ENCODE measurements around the gene GCG. TPM values are rescaled to one million over a fixed set of nuclear protein-coding genes. Genes with fewer than 3 reads are reported as not detected.

GCG gene
- total and polyA plus RNA-seq, 2 of the 8 experiments (the other 6 are each of a cell fraction or from before 2014, with no cell fraction given), result not detected

GRCh38 chr2:162155093-162155492 is 3.0 kb upstream of the GCG start:
- no peak for FAIRE-seq

More at GRCh38 chr2:162155093-162155492, 3.0 kb upstream of the GCG start:
- H3K36me3 ChIP-seq (ENCODE audit: control insufficient read depth in 2 of 4, insufficient read depth in 4 of 4, low read length in 3 of 4), result no peaks in the 10 kb centered on the region
- no peak overlapping the region for H4K91ac ChIP-seq (replicated peaks; ENCODE audit: insufficient read length, low read length)
- no peak overlapping the region for H3K56ac ChIP-seq (replicated peaks; ENCODE audit: insufficient read length, low read depth, low read length)
- no peaks in the 10 kb centered on the region for H3K23me2 ChIP-seq (ENCODE audit: low read depth, low read length)
- no peaks in the 10 kb centered on the region for H3K79me2 ChIP-seq (ENCODE audit: control insufficient read depth in 1 of 2, insufficient read depth in 2 of 2, low read length in 2 of 2)
- no peak for DNase-seq (ENCODE audit: low read depth in 1 of 2, low spot score in 2 of 2)
- H2BK5ac ChIP-seq (ENCODE audit: low read depth, low read length), result no peak overlapping the region
- H2BK15ac ChIP-seq (ENCODE audit: low read length), result no peak overlapping the region
- H3K9me3 ChIP-seq (ENCODE audit: insufficient read depth in 2 of 2, low read depth in 1 of 2, low read length in 1 of 2), result no peaks in the 10 kb centered on the region
- no peaks in the 10 kb centered on the region for H3K4me1 ChIP-seq (replicated peaks in 1 of 4; ENCODE audit: control insufficient read depth in 3 of 4, insufficient read depth in 4 of 4, low read length in 3 of 4)
- no peak overlapping the region for H3K4me3 ChIP-seq (ENCODE audit: extremely low read depth in 1 of 4, insufficient read depth in 2 of 4, low read depth in 3 of 4, low read length in 4 of 4)
- no peak overlapping the region for H2BK120ac ChIP-seq (replicated peaks; ENCODE audit: low read depth, low read length)
- H4K8ac ChIP-seq (ENCODE audit: extremely low read depth, insufficient read depth, low read length), result no peak overlapping the region
- no peaks in the 10 kb centered on the region for H3K79me1 ChIP-seq (ENCODE audit: low read depth, low read length)
- no peak overlapping the region for H2BK20ac ChIP-seq (ENCODE audit: low read length)
- no peak overlapping the region for H3K4me2 ChIP-seq (ENCODE audit: insufficient read depth in 1 of 2, low read depth in 2 of 2, low read length in 2 of 2)
- no peak overlapping the region for H4K5ac ChIP-seq (ENCODE audit: insufficient read length, low read depth, low read length)
- no peaks in the 10 kb centered on the region for H4K20me1 ChIP-seq (replicated peaks in 1 of 2; ENCODE audit: control insufficient read depth in 1 of 2, insufficient read depth in 2 of 2, low read length in 2 of 2)
- no peak overlapping the region for H3K9ac ChIP-seq (replicated peaks in 1 of 4; ENCODE audit: extremely low read depth in 1 of 4, low read depth in 3 of 4, low read length in 3 of 4)
- H2AK5ac ChIP-seq (ENCODE audit: low read depth, low read length), result no peak overlapping the region
- no peak overlapping the region for H3K14ac ChIP-seq (ENCODE audit: insufficient read length)
- H3K18ac ChIP-seq (ENCODE audit: extremely low read depth, low read length), result no peak overlapping the region
- no peak overlapping the region for H2AFZ ChIP-seq (ENCODE audit: low read length)
- H3K27me3 ChIP-seq (replicated peaks in 1 of 4; ENCODE audit: control insufficient read depth in 3 of 4, extremely low read depth in 1 of 4, insufficient read depth in 3 of 4, low read length in 3 of 4), result no peaks in the 10 kb centered on the region
- no peak overlapping the region for H3K4ac ChIP-seq (replicated peaks; ENCODE audit: insufficient read length, low read depth, low read length)
- WGBS, 2 experiments (ENCODE audit: extremely low coverage in 1 of 2, insufficient coverage in 1 of 2, insufficient read length in 1 of 2, insufficient replicate concordance in 2 of 2, low coverage in 1 of 2, low lambda C conversion rate in 2 of 2, missing lambda C conversion rate in 1 of 2), result 81% methylated on average over 3 of the region's 3 CpGs; no CpG with 5 or more reads in 1 of the 2 experiments
- CTCF ChIA-PET (ENCODE audit: partially characterized antibody), result interaction anchor here (0.5 to 7.7 kb wide), 28 partner anchors 9 to 933 kb away, joined by 3 to 117 read pairs (median 4); no protein-coding TSS in a partner anchor
- H2BK12ac ChIP-seq (ENCODE audit: low read depth, low read length), result no peak overlapping the region
- POLR2A ChIA-PET (ENCODE audit: partially characterized antibody), result no interaction called here
- H3K27ac ChIP-seq (ENCODE audit: low read depth, low read length), result no peak overlapping the region
- TF ChIP-seq CTCF (IDR thresholded peaks at IDR 0.05; ENCODE audit: control extremely low read depth in 1 of 3, insufficient read depth in 1 of 3, low read depth in 1 of 3, low read length in 3 of 3) (peak in 2 of 3 experiments; percentile 17 to 34; a peak in 2 of 4 replicates), SP2 (IDR thresholded peaks at IDR 0.05; ENCODE audit: low read length) (no peak)
- no peak overlapping the region for H3K23ac ChIP-seq (ENCODE audit: insufficient read length)

All from H1 (cell line).